Upper lobe of left lung (tissue), 6 donors: ENCODE results near the gene GRAMD1A. TPM values are rescaled to one million over a fixed set of nuclear protein-coding genes. Genes with fewer than 3 reads are reported as not detected.

Source experiments
- ATAC-seq, 2 donors: fragments of 200-7000 bp; cut with Tn5 transposase; one replicate each; pipeline ENCODE4 v1.9.1; 2022; ENCODE audit warnings: mild to moderate bottlenecking in 2 of 2, moderate library complexity in 2 of 2; ENCODE audit not compliant: low FRiP score in 2 of 2
- DNase-seq, 2 donors: peaks; one replicate each; pipeline ENCODE4 v3.0.0-alpha.2; 2019 to 2020
- H3K27ac ChIP-seq, 4 donors: fragments of 200-600 bp; sonication (generic); one replicate each; pipeline ENCODE4 v1.5.1; 2016 to 2019
- H3K27me3 ChIP-seq, 4 donors: fragments of 200-600 bp; sonication (generic); one replicate each; pipeline ENCODE4 v1.5.1; 2017 to 2019
- H3K36me3 ChIP-seq, 4 donors: fragments of 200-600 bp; sonication (generic); one replicate each; pipeline ENCODE4 v1.5.1; 2016 to 2019
- H3K4me1 ChIP-seq, 4 donors: fragments of 200-600 bp; sonication (generic); one replicate each; pipeline ENCODE4 v1.5.1; 2018 to 2019
- H3K4me3 ChIP-seq, 4 donors: fragments of 200-600 bp; sonication (generic); one replicate each; pipeline ENCODE4 v1.5.1; 2017 to 2019; ENCODE audit warnings: mild to moderate bottlenecking in 2 of 4, moderate library complexity in 1 of 4
- H3K9me3 ChIP-seq, 4 donors: fragments of 200-600 bp; sonication (generic); one replicate each; pipeline ENCODE4 v1.5.1; 2018 to 2019
- CTCF ChIP-seq, 6 experiments: fragments of 450-650 bp in 4 of 6; fragments of 200-600 bp in 2 of 6; sonication (generic) in 2 of 6; IDR thresholded peaks; one replicate each; pipeline ENCODE4 v1.5.1; 2016 to 2019; ENCODE audit warnings: antibody characterized with exemption in 6 of 6
- EP300 ChIP-seq, 4 donors: sonication (generic); formaldehyde crosslinking; IDR thresholded peaks; one replicate each; pipeline ENCODE4 v1.5.1; 2017; ENCODE audit warnings: antibody characterized with exemption in 4 of 4, control low read depth in 2 of 4
- POLR2A ChIP-seq, 4 donors: fragments of 450-650 bp; IDR thresholded peaks; one replicate each; pipeline ENCODE4 v1.5.1; 2016 to 2017; ENCODE audit warnings: antibody characterized with exemption in 4 of 4, mild to moderate bottlenecking in 2 of 4
- POLR2AphosphoS5 ChIP-seq, 2 donors: sonication (generic); formaldehyde crosslinking; IDR thresholded peaks; one replicate each; pipeline ENCODE4 v1.5.1; 2017; ENCODE audit warnings: antibody characterized with exemption in 2 of 2
- WGBS, 2 donors: methylation state at CpG; one replicate each; pipeline ENCODE4 v1.1.5; 2017 to 2018; 5-methylcytosine and 5-hydroxymethylcytosine counted together
- total RNA-seq, 6 donors: library from RNA; depleted of rRNA in 4 of 6; stranded (reverse); fragments of >200 nt in 4 of 6; gene quantifications; one replicate each; pipeline versions ENCODE4 v1.1.0 to v1.2.1, GENCODE V29; 2016 to 2021
- donor health status: DM: no; HTN: no; CAD: no; lungs with moderate emphysema.
- donor health status: DM: no; HTN: yes; CAD: no; lungs with severe emphysema.

The GRAMD1A gene
- total RNA-seq, 6 donors from 2014 or later: 85.1 to 206 (median 119) TPM

- no peak for DNase-seq
- no peak overlapping the region for H3K4me3 ChIP-seq
- no peak for TF ChIP-seq EP300 (IDR thresholded peaks at IDR 0.05)
- no peak for TF ChIP-seq POLR2A (IDR thresholded peaks at IDR 0.05)
- TF ChIP-seq POLR2AphosphoS5 (IDR thresholded peaks at IDR 0.05): no peak
- no peak for TF ChIP-seq CTCF (IDR thresholded peaks at IDR 0.05)
- WGBS, 2 donors: 80 to 86% methylated on average over 6 of the region's 6 CpGs
- no peak overlapping the region for H3K27ac ChIP-seq
- ATAC-seq: no peak
- no peaks in the 10 kb centered on the region for H3K27me3 ChIP-seq
- no peaks in the 10 kb centered on the region for H3K4me1 ChIP-seq
- H3K9me3 ChIP-seq: no peaks in the 10 kb centered on the region
- no peaks in the 10 kb centered on the region for H3K36me3 ChIP-seq
These were observed 56.5 kb downstream of the GRAMD1A start for GRCh38 chr19:35056513-35057063.

GRCh38 chr19:35058370-35058769 lies 58.2 kb downstream of the GRAMD1A start:
- no peak overlapping the region for H3K27ac ChIP-seq
- WGBS, 2 donors: 86% methylated on average over 2 of the region's 2 CpGs

GRCh38 chr19:35059006-35059798 lies 59.1 kb downstream of the GRAMD1A start:
- no peak for DNase-seq
- TF ChIP-seq CTCF (IDR thresholded peaks at IDR 0.05) (no peak), EP300 (IDR thresholded peaks at IDR 0.05) (no peak), POLR2A (IDR thresholded peaks at IDR 0.05) (no peak), POLR2AphosphoS5 (IDR thresholded peaks at IDR 0.05) (no peak)
- no peaks in the 10 kb centered on the region for H3K9me3 ChIP-seq
- no peaks in the 10 kb centered on the region for H3K36me3 ChIP-seq
- no peak for ATAC-seq
- H3K27ac ChIP-seq: no peak overlapping the region
- H3K4me1 ChIP-seq: no peaks in the 10 kb centered on the region
- H3K4me3 ChIP-seq: no peak overlapping the region
- 88 to 93% methylated on average over 14 to 23 of the region's 26 CpGs for WGBS, 2 donors
- no peaks in the 10 kb centered on the region for H3K27me3 ChIP-seq

More at GRCh38 chr19:35058370-35058769, 58.2 kb downstream of the GRAMD1A start:
- Histone ChIP-seq H3K36me3 (no peaks in the 10 kb centered on the region), H3K9me3 (no peaks in the 10 kb centered on the region), H3K27me3 (no peaks in the 10 kb centered on the region), H3K4me3 (no peak overlapping the region), H3K4me1 (no peaks in the 10 kb centered on the region)
- TF ChIP-seq POLR2AphosphoS5 (IDR thresholded peaks at IDR 0.05): no peak
- no peak for TF ChIP-seq POLR2A (IDR thresholded peaks at IDR 0.05)
- no peak for TF ChIP-seq EP300 (IDR thresholded peaks at IDR 0.05)
- no peak for TF ChIP-seq CTCF (IDR thresholded peaks at IDR 0.05)
- no peak for DNase-seq
- no peak for ATAC-seq

GRCh38 chr19:35059799-35060091 lies 59.6 kb downstream of the GRAMD1A start:
- TF ChIP-seq POLR2A (IDR thresholded peaks at IDR 0.05) (no peak), EP300 (IDR thresholded peaks at IDR 0.05) (no peak), CTCF (IDR thresholded peaks at IDR 0.05) (no peak), POLR2AphosphoS5 (IDR thresholded peaks at IDR 0.05) (no peak)
- ATAC-seq: peak in 1 of 2 donors; percentile 46
- H3K27ac ChIP-seq: no peak overlapping the region
- peak in 1 of 2 donors; percentile 77 for DNase-seq
- no peaks in the 10 kb centered on the region for H3K36me3 ChIP-seq
- H3K9me3 ChIP-seq: no peaks in the 10 kb centered on the region
- no peaks in the 10 kb centered on the region for H3K27me3 ChIP-seq
- no peak overlapping the region for H3K4me3 ChIP-seq
- WGBS, 2 donors: 80 to 91% methylated on average over 13 to 15 of the region's 15 CpGs
- H3K4me1 ChIP-seq: no peaks in the 10 kb centered on the region
